ENCODE results near the gene APMAP.
"Not testable (repeated sequence)": the region's sequence is repeated elsewhere in the genome, so short reads cannot be mapped to it uniquely, and the experiment has no call there.

The APMAP gene

GRCh38 chr20:24950128-24950835, 42.3 kb downstream of the APMAP start:
- no peak for DNase-seq

GRCh38 chr20:24949756-24950127, 42.8 kb downstream of the APMAP start:
- no peak for DNase-seq

GRCh38 chr20:24948939-24949679, 43.4 kb downstream of the APMAP start, which contains the start of gene CST7:
CST7 (plus strand) TSS chr20:24949269; CDS start chr20:24949506, 237 bp downstream.
- no peak for DNase-seq

GRCh38 chr20:24948396-24948938, 44.1 kb downstream of the APMAP start:
- not testable (repeated sequence) for DNase-seq

- DNase-seq = not testable (repeated sequence)
Measured at GRCh38 chr20:24946376-24946775, 46.2 kb downstream of the APMAP start.

- no peak for DNase-seq
Measured at GRCh38 chr20:24943731-24944130, 48.8 kb downstream of the APMAP start.

GRCh38 chr20:24943196-24943595, 49.4 kb downstream of the APMAP start:
- no peak for DNase-seq

- DNase-seq = no peak
Measured at GRCh38 chr20:24942679-24943078, 49.9 kb downstream of the APMAP start.

- DNase-seq = no peak
Measured at GRCh38 chr20:24939036-24939435, 53.5 kb downstream of the APMAP start.

- DNase-seq = peak; percentile 70
Measured at GRCh38 chr20:24938498-24938897, 54.1 kb downstream of the APMAP start.

GRCh38 chr20:24937579-24937978, 55.0 kb downstream of the APMAP start:
- no peak for DNase-seq

GRCh38 chr20:24936526-24937407, 55.8 kb downstream of the APMAP start:
- DNase-seq = no peak

GRCh38 chr20:24935766-24936525, 56.6 kb downstream of the APMAP start:
- DNase-seq = no peak

GRCh38 chr20:24935140-24935539, 57.4 kb downstream of the APMAP start:
- no peak for DNase-seq

- DNase-seq = no peak
Measured at GRCh38 chr20:24934716-24935115, 57.8 kb downstream of the APMAP start.

GRCh38 chr20:24934101-24934661, 58.4 kb downstream of the APMAP start:
- DNase-seq = no peak

- DNase-seq = no peak
Measured at GRCh38 chr20:24933266-24933908, 59.2 kb downstream of the APMAP start.

GRCh38 chr20:24931893-24932292, 60.7 kb downstream of the APMAP start:
- DNase-seq = not testable (repeated sequence)

GRCh38 chr20:24930724-24931688, 61.5 kb downstream of the APMAP start:
- not testable (repeated sequence) for DNase-seq

All from NCI-H524 treated with DMSO at 0.1 percent for 48 hours (cell line).